Measurements from ENCODE around the gene UGT1A10. TPM values are rescaled to one million over a fixed set of nuclear protein-coding genes. Genes with fewer than 3 reads are reported as not detected.

Gene UGT1A10
- total and polyA plus RNA-seq, 2 donors (not counting 3 experiments of a cell fraction or from before 2014, with no cell fraction given) = not detected

DNA sequence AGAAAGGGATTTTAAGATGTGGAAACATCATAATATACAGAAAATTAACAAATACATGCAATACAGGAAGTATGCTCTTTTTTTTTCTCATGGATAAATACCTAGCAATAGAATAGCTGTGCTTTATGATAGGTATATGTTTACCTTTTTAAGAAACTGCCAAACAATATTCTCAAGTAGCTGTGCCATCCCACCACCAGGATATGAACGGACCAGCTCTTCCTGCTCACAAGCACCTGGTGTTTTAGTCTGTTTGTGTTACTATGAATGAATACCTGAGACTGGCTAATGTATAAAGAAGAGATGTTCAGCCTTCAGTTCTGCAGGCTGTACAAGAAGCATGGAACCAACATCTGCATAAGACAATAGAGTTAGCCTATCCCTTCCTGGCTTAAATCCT lies 38.7 kb upstream of the UGT1A10 start:
- POLR2A ChIA-PET = no interaction called here
- dilution Hi-C loops (cut with MboI; ENCODE audit: extremely low pct_ligation_motif_present, low sequenced_read_pairs) (no loop called here), intact Hi-C loops (cut with micrococcal nuclease) (loop anchor here (10.0 kb wide), 1 partner anchor 467 kb away; no protein-coding TSS in a partner anchor)
- Histone ChIP-seq H3K27ac (ENCODE audit: insufficient read depth, low read depth, low read length) (no peak overlapping the region), H4K20me1 (replicated peaks; ENCODE audit: control insufficient read depth, extremely low read depth, insufficient read depth, low read length) (no peaks in the 10 kb centered on the region), H3K27me3 (ENCODE audit: control insufficient read depth in 2 of 2, insufficient read depth in 2 of 2, low read length in 2 of 2) (peaks cover 3 to 4% of the 10 kb centered on the region in 2 experiments), H3K9me1 (replicated peaks; ENCODE audit: control insufficient read depth, extremely low read depth, insufficient read depth, low read length) (no peaks in the 10 kb centered on the region), H3K79me2 (ENCODE audit: control insufficient read depth, insufficient read depth, low read length) (no peaks in the 10 kb centered on the region), H3K36me3 (ENCODE audit: control insufficient read depth in 2 of 2, extremely low read depth in 1 of 2, insufficient read depth in 2 of 2, low read length in 2 of 2) (no peaks in the 10 kb centered on the region), H3K9me3 (replicated peaks; ENCODE audit: control insufficient read depth, insufficient read depth, low read length) (no peaks in the 10 kb centered on the region), H3K4me2 (ENCODE audit: insufficient read depth, low read length) (no peak overlapping the region), H3K4me1 (ENCODE audit: control insufficient read depth, extremely low read depth, insufficient read depth, low read length) (no peaks in the 10 kb centered on the region), H3K4me3 (replicated peaks in 1 of 3; ENCODE audit: insufficient read depth in 1 of 3, low read depth in 1 of 3, low read length in 3 of 3) (no peak overlapping the region), H3K9ac (replicated peaks; ENCODE audit: extremely low read depth, insufficient read depth, low read length) (no peak overlapping the region), H2AFZ (ENCODE audit: low read depth, low read length) (no peak overlapping the region)
- CTCF ChIA-PET = interaction anchor here (1.0 kb wide), 1 partner anchor 38 kb away, joined by 3 read pairs; no protein-coding TSS in a partner anchor
- FAIRE-seq (no peak), DNase-seq (ENCODE audit: low read depth, low spot score) (no peak)
- BruUV-seq (replicated peaks) = no TSS peak
- TF ChIP-seq EZH2 (IDR thresholded peaks at IDR 0.05; ENCODE audit: borderline replicate concordance, low read depth, low read length, severe bottlenecking) (no peak), GATA2 (IDR thresholded peaks at IDR 0.05; ENCODE audit: insufficient read depth, insufficient read length, low read depth, low read length) (no peak), FOS (IDR thresholded peaks at IDR 0.05; ENCODE audit: borderline replicate concordance, insufficient read depth, low read length) (no peak), POLR2A (IDR thresholded peaks at IDR 0.05; ENCODE audit: low read depth, low read length) (no peak), JUN (IDR thresholded peaks at IDR 0.05; ENCODE audit: borderline replicate concordance, insufficient read depth, insufficient read length, low read depth) (no peak), POLR2AphosphoS5 (IDR thresholded peaks at IDR 0.05; ENCODE audit: insufficient read depth, low read depth, low read length) (no peak), MYC (IDR thresholded peaks at IDR 0.05; ENCODE audit: low read depth, low read length) (no peak)
- TF ChIP-seq, protein P1, sequence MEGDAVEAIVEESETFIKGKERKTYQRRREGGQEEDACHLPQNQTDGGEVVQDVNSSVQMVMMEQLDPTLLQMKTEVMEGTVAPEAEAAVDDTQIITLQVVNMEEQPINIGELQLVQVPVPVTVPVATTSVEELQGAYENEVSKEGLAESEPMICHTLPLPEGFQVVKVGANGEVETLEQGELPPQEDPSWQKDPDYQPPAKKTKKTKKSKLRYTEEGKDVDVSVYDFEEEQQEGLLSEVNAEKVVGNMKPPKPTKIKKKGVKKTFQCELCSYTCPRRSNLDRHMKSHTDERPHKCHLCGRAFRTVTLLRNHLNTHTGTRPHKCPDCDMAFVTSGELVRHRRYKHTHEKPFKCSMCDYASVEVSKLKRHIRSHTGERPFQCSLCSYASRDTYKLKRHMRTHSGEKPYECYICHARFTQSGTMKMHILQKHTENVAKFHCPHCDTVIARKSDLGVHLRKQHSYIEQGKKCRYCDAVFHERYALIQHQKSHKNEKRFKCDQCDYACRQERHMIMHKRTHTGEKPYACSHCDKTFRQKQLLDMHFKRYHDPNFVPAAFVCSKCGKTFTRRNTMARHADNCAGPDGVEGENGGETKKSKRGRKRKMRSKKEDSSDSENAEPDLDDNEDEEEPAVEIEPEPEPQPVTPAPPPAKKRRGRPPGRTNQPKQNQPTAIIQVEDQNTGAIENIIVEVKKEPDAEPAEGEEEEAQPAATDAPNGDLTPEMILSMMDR (IDR thresholded peaks at IDR 0.05; ENCODE audit: extremely low read depth in 1 of 2, insufficient read depth in 1 of 2, low read depth in 1 of 2, low read length in 2 of 2) = no peak
- TF ChIP-seq, protein P2, sequence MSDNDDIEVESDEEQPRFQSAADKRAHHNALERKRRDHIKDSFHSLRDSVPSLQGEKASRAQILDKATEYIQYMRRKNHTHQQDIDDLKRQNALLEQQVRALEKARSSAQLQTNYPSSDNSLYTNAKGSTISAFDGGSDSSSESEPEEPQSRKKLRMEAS (IDR thresholded peaks at IDR 0.05; ENCODE audit: insufficient read depth, insufficient read length) = no peak
